HG02840 (cell line): ENCODE measurements around the gene VPS29.

ENCODE experiments used
- ATAC-seq: cut with Tn5 transposase; IDR thresholded peaks from one replicate; pipeline ENCODE4 v1.9.1; 2021; ENCODE audit warnings: mild to moderate bottlenecking, moderate library complexity, moderate number of reproducible peaks; ENCODE audit not compliant: unreplicated experiment, low FRiP score

Gene VPS29

DNA sequence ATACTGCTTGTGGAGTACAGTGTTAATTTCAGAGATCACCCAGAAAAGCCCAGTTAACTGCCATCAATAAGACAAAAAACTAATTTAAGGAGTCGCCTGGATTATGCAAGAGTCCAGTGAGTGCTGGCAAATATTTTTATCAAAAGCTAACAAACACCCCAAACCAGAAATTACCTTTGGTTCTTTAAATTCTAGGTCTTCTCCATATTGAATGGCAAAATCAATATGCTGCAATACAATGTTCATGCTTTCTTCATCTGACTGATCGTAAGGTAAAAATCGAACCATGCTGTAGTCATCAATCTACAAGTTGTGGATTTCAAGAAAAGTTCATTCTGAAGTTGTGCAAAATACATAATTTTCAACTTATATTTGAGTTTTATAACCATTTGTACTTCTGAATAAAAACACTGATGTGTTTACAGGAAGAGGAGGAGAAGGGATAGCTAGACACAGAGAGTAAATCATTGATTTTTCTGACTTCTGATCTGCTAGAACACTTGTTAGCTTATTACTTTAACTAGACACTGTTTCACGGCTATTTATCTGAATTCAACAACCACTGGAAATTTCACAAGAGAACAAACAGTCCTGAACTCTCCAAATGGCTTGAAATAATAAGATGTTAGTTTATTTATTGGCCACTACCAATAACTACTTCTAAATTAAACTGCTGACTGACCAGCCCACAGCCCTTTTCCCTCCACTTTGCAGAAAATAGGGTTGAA is 48.2 kb downstream of the VPS29 start:
- no peak for ATAC-seq

DNA sequence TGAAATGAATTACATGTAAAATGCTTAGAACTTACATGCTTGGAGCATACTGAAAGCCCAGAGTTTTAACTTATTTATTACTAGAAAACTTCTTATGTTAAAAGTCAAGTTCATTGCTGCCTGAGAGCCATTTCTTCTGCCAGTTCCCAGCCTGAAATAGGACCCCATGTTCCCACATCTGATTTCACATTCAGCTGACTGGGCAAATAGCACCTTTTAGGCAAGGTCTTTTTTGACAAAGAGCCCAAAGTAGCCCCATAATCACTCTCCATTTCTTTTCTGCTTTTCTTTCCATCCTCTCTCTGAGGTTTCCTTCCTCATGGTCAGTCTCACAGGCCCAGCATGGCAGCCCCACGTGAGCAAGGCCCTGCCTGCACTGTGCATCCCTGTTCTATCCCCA is 50.6 kb downstream of the VPS29 start:
- ATAC-seq: no peak

DNA sequence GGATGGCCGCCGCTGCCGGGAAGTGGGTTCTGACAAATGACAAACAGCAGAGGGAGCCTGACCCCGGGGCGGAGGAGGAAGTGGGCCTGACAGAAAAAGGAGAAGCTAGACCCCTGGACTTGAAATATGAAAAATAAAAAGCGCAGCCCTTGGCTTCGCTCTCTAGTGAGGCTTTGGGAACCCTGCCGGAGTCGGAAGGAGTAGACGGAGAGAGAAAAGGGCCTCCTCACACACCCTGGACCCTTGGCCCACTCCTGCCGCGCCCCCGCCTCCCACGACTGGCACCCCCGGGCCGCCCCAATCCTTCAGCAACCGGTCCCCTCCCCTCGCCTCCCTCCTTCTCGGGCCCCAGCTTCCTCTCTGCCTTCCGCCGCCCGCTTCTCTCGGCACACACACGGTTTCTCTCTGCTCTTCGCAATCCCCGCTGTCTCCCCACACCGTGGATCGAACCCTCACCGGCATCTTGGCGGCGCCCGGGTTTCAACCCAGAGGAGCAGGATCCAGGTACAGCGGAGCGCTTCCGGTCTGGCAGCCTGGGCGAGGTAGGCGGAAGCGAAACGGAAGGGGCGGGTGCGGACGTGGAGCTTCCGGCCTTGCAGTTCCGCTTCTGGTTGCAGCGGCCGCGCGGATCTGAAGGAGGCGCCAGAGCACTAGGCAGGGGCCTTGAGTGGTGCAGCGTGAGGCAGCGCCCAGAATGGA is 52.0 kb downstream of the VPS29 start, which contains the start of gene ARPC3:
Gene ARPC3 (minus strand): TSS at position 539 of the 699 bp plus-strand sequence. CDS start 77 bp downstream, at position 462.
- peak; percentile 88 for ATAC-seq

DNA sequence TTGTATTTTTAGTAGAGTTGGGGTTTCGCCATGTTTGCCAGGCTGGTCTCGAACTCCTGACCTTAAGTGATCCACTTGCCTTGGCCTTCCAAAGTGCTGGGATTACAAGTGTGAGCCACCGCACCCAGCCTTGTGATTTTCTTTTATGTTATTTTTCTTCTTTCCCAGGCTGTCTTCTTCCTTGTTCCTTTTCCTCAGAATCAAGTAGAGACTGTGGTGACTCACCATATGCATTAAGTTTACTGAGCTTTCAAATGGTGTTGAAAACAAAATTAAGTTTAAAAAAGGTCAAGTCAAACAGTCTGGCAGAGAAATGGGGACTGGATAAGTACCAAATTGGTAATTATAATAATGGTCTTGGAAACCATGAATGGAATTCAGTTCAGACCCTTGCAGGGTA is 57.5 kb downstream of the VPS29 start:
- no peak for ATAC-seq
